HG03571 (cell line): ENCODE measurements around the gene CCNY.

ENCODE experiments used
- ATAC-seq: cut with Tn5 transposase; IDR thresholded peaks from one replicate; pipeline ENCODE4 v1.9.1; 2021; ENCODE audit not compliant: unreplicated experiment

CCNY gene

GRCh38 chr10:35467186-35467585 is 130.9 kb downstream of the CCNY start:
- ATAC-seq: no peak

- ATAC-seq: no peak
Measured at GRCh38 chr10:35470248-35470924, 134.1 kb downstream of the CCNY start.

GRCh38 chr10:35470925-35471315 is 134.6 kb downstream of the CCNY start:
- ATAC-seq: no peak

- ATAC-seq: no peak
Measured at GRCh38 chr10:35471435-35471834, 135.1 kb downstream of the CCNY start.

- ATAC-seq: no peak
Measured at GRCh38 chr10:35480142-35480541, 143.8 kb downstream of the CCNY start.

GRCh38 chr10:35481413-35481812 is 145.1 kb downstream of the CCNY start:
- no peak for ATAC-seq

GRCh38 chr10:35486297-35486990 is 150.1 kb downstream of the CCNY start:
- no peak for ATAC-seq

GRCh38 chr10:35487336-35488034 is 151.2 kb downstream of the CCNY start:
- ATAC-seq: no peak

GRCh38 chr10:35488228-35488627 is 151.9 kb downstream of the CCNY start:
- ATAC-seq: no peak

- ATAC-seq: no peak
Measured at GRCh38 chr10:35492386-35493195, 156.3 kb downstream of the CCNY start.

- no peak for ATAC-seq
Measured at GRCh38 chr10:35493196-35494118, 157.1 kb downstream of the CCNY start.

GRCh38 chr10:35495521-35496119 is 159.3 kb downstream of the CCNY start:
- ATAC-seq: peak; percentile 72

GRCh38 chr10:35497909-35498308 is 161.6 kb downstream of the CCNY start:
- ATAC-seq: no peak

- ATAC-seq: peak; percentile 64
Measured at GRCh38 chr10:35498693-35499092, 162.4 kb downstream of the CCNY start.

GRCh38 chr10:35501923-35502322 is 165.6 kb downstream of the CCNY start:
- no peak for ATAC-seq

- ATAC-seq: no peak
Measured at GRCh38 chr10:35502692-35503091, 166.4 kb downstream of the CCNY start.

- no peak for ATAC-seq
Measured at GRCh38 chr10:35503578-35503977, 167.3 kb downstream of the CCNY start.

GRCh38 chr10:35504132-35504531 is 167.8 kb downstream of the CCNY start:
- ATAC-seq: no peak

GRCh38 chr10:35505241-35505873 is 169.0 kb downstream of the CCNY start:
- ATAC-seq: no peak
